HG03439 (cell line): ENCODE measurements around the gene SIRPG.
"Not testable (repeated sequence)": the region's sequence is repeated elsewhere in the genome, so short reads cannot be mapped to it uniquely, and the experiment has no call there.

Source experiments
- ATAC-seq: cut with Tn5 transposase; IDR thresholded peaks from one replicate; pipeline ENCODE4 v1.9.1; 2021; ENCODE audit warnings: mild to moderate bottlenecking, moderate library complexity; ENCODE audit not compliant: unreplicated experiment

The SIRPG gene

GRCh38 chr20:1637226-1637625 lies 20.4 kb downstream of the SIRPG start:
- ATAC-seq: no peak

DNA sequence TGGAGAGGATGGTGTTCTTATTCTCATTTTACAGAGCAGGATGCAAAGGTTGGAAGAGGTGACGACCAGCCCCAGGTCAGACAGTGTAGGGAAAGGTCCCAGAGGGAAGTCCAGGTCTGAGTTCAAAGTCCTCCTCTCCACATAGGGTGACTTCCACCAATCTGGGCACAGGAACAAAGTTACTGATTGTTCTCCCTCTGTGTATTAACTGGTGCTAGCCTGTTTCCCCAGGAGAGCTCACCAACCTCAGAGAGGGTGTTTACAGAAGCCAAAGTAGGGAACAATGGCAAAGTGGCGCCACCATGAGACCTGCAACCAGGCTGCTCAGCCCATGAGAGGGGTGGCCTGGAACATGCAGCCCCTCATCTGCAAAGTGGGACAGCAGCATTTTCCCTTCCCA lies 21.0 kb downstream of the SIRPG start:
- no peak for ATAC-seq

GRCh38 chr20:1635291-1635979 lies 22.1 kb downstream of the SIRPG start:
- ATAC-seq: no peak

- ATAC-seq: no peak
Measured at GRCh38 chr20:1633535-1633934, 24.0 kb downstream of the SIRPG start.

- no peak for ATAC-seq
Measured at GRCh38 chr20:1632178-1632577, 25.4 kb downstream of the SIRPG start.

DNA sequence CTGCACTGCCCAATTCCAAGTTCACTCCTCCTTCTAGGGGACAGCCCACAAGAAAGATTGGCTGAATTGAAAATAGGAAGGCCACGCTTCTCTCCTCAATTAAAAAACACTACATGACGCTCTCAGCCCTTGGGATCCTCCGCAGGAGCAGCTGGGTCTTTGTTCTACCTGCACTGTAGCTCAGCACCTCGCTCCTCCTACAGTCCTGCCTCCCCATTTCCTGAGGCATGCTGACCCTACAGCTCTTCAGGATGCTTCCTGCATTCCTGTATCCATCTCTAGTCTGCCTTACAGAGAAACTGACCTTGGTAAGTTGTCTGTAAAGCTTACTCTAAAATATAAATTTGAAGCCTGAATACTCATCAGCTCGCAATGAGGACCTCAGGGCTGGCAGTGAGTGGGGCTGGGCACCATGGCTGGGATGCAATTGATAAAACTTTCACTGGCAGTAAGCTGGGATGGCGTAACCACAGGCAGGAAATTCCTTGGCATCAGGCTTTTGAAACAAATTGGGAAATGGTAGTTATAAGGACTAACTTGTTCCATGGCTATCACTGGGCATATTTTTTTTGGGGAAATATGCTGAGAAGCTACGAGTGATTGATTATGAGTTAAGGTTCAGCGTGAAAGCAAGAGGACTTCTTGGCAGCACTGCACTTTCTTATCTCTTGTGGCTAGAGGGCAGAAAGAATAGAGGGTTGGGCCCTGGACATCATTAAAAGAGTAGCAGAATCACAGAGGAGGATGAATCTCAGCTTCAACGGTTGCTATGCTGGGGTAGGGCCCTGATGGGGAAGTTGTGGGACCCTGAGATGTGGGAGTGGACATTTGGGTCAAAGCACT lies 26.0 kb downstream of the SIRPG start:
- no peak for ATAC-seq

GRCh38 chr20:1630186-1630585 lies 27.4 kb downstream of the SIRPG start:
- ATAC-seq: no peak

DNA sequence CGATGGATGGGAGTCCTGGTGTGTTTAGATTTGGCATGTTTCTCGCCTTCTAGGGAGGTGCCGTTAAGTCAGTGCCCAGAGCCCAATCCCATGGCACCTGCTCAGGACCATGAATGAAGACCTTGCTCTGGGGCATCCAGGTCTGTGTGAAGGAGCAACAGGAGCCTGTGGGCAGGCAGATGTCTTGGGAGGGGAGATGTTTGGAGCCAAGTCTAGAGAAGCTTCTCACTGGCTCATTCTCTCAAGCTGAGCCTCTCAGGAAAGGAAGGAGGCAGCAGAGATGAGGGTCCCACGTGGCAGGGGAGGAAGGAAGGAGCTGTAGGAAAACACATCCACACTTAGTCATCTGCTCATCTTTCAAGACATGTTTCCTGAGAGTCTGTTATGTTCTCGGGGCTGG lies 28.3 kb downstream of the SIRPG start:
- ATAC-seq: no peak

DNA sequence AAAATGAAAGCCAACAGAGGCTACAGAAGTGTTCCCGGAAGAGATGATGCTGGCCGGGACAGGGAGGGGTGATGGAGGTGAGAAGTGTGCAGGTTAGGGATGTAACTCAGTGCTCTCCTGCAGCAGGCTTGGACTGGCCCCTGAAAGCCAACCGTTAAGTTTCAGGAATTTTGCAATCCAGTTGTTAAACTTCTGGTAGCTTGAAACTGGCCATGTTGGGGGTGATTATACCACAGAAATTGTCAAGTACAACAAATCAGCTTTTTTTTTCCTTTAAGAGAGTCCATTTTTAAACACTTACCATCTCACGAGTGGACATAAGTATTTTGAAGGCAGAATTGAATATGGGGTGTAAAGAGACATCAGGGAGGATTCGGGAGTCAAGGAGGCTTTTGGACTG lies 29.0 kb downstream of the SIRPG start:
- no peak for ATAC-seq

GRCh38 chr20:1627200-1627550 lies 30.4 kb downstream of the SIRPG start:
- no peak for ATAC-seq

DNA sequence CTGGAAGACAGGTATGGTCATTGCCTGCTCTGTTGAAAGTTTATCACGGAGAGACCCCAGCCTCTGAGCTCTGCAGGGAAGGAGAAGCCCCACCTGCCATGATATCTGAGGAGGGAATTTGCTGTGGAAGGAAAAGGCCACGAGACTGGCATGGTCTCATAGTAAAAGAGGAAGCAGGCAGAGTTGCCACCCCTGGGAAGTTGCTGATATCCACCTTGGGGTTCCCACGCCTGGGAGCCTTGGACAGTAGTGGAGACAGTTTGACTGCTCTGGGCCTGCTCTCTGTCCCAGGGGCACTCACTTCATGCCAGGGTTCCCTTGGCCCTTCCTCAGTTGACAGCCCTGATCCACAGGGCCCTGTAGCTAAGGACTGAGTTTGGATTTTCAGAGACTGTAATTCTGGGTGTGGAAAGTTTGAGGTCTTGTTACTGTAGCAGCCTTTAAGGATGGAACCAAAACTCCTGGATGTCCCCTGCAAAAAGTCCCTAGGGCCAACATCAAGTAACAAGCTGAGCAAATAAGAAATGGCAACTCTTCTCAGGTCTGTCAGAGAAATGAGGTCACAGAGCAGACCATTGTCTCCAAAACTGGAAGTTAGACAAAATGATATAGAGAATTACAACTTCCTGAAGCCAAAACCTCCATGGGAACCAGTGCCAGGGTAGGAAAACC lies 30.9 kb downstream of the SIRPG start:
- no peak for ATAC-seq

DNA sequence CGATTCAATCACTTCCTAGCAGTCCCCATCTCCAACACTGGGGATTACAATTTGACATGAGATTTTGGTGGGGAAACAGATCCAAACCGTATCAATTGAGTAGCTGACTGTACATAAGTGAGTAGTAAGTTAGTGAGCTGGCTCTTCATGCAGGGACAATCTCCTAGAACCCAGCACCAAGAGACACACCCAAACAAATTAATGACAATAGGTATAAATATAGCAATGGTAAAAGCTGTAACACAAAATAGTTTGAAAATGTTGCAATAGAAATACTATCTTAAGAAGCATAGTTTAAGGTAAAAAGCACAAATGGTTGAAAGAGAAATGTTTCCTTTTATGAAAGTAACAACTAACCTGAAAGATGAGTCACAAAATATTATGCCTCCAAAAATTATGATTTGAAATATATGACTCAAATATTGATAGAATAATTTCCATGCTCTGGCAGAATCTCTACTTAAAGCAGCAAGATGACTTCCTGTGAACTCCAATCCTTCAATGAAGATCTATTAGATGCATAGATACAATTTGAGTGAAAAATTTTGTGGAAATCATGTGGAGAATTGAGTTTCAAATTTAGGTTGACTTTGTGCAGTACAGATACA lies 32.4 kb downstream of the SIRPG start:
- no peak for ATAC-seq

DNA sequence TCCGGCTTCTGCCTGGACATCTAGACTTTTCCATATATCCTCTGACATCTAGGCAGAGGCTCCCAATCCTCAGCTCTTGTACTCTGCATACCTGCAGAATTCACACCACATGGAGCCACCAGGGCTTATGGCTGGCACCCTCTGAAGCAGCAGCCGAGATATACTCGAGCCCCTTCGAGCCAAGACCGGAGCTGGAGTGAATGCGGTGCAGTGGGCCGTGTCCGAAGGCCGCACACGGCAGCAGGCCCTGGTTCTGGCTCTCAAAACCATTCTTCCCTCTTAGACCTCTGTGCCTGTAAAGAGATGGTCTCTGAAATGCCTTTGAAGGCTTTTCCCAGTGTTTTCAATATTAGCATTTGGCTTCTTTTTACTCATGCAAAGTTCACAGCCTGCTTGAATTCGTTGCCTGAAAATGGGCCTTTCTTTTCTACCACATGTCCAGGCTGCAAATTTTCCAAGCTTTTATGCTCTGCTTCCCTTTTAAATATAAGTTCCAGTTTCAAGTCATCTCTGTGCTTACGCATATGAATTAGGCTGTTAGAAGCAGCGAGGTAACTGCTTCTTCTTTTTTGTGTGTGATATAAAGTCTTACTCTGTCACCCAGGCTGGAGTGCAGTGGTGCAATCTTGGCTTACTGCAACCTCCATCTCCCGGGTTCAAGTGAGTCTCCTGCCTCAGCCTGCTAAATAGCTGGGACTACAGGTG lies 33.9 kb downstream of the SIRPG start:
- ATAC-seq: no peak

GRCh38 chr20:1622450-1622849 lies 35.1 kb downstream of the SIRPG start:
- ATAC-seq: no peak

- ATAC-seq: no peak
Measured at GRCh38 chr20:1621316-1621715, 36.3 kb downstream of the SIRPG start.

DNA sequence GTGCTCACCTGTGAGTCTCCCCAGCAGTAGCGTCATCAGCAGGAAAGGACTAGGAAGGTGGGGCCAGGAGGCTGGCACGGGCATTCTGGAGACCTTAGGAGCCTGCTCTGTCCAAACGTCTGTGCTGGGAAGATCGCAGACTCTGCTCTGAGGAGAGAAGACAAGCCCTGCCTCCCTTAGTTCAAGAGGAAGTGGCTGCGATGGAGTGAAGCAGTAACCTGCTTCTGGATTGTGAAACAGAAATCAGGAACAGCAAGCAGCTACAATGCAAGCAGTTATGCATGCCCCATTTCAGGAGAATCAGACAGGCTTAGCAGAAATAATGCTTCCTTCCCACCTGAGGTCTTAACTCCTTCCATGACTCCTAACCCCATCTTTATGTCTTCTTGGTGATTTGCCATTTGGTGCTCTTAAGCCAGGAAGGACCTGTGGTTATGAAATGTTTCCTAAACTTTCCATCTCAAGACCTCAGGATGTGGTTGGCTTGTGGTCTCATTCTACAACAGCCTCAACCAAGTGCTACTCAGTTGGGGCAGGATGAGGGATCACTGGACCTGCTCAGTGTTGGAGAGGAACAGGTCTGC lies 37.6 kb downstream of the SIRPG start, which contains the start of gene SIRPB1:
Gene SIRPB1 (minus strand): TSS at position 149 of the 584 bp plus-strand sequence. CDS start 65 bp downstream, at position 84.
- no peak for ATAC-seq

DNA sequence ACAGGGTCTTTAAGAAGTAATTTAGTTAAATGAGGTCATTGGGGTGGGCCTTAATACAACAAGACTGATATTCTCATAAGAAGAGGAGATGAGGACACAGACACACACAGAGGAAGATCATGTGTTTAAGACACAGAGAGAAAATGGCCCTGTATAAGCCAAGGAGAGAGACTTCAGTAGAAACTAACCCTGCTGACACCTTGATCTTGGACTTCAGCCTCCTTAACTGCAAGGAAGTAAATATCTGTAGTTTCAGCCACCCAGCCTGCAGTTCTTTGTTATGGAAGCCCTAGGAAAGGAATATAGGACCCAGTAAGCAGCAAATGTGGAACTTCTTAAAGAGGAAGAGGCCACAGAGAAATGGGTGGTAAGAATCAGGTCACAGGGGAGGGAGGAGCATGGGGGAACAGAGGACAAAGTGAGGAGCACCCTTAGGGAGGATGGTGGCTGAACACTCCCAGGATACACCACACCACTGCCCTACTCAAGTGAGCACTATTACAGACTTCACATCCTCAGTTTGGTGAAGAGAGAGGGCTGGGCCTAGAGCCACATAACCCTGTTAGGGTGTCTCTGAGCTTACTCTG lies 38.5 kb downstream of the SIRPG start:
- no peak for ATAC-seq

DNA sequence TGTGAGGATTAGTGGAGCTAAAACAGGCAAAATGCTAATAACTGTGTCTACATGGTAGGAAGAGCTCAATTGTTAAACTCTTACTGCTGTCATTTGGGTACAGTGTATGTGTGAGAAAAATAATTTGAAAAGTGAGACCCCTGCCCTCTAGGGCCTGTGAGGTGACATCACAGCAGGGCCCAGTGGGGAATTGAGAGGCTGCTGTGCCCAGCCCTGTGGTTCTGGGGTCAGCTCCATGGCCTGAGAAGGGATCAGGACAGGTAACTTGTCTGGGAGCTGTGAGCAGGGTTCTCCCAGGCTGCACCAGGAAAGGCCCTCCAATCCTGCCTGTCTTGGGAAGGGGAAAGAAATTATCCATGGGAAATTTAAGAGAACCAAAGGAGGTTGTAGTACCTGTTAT lies 39.1 kb downstream of the SIRPG start:
- no peak for ATAC-seq

GRCh38 chr20:1616858-1617434 lies 40.6 kb downstream of the SIRPG start:
- no peak for ATAC-seq

GRCh38 chr20:1610404-1610803 lies 47.2 kb downstream of the SIRPG start:
- not testable (repeated sequence) for ATAC-seq
